ENCODE data around the gene UBA3. TPM values are rescaled to one million over a fixed set of nuclear protein-coding genes. Genes with fewer than 3 reads are reported as not detected.

Gene UBA3
- polyA plus RNA-seq, 3 donors = 77.1 to 88.5 (median 81.7) TPM

GRCh38 chr3:69107841-69108240, 27.7 kb upstream of the UBA3 start:
- Histone ChIP-seq H3K9me3 (replicated peaks in 1 of 2; ENCODE audit: control insufficient read depth in 1 of 2, insufficient read depth in 1 of 2, low read length in 2 of 2) (no peaks in the 10 kb centered on the region), H3K4me1 (ENCODE audit: control insufficient read depth in 1 of 2, insufficient read depth in 2 of 2, low read length in 2 of 2) (peaks cover 20 to 27% of the 10 kb centered on the region in 2 donors), H3K27me3 (ENCODE audit: control insufficient read depth in 2 of 2, insufficient read depth in 2 of 2, low read length in 2 of 2) (no peaks in the 10 kb centered on the region), H3K4me3 (replicated peaks in 1 of 3; ENCODE audit: low read depth in 2 of 3, low read length in 3 of 3) (no peak overlapping the region), H3K9ac (ENCODE audit: insufficient read depth, low read length, poor library complexity, severe bottlenecking) (no peak overlapping the region), H3K36me3 (replicated peaks in 1 of 2; ENCODE audit: control insufficient read depth in 1 of 2, insufficient read depth in 2 of 2, low read length in 2 of 2) (peaks cover 18 to 36% of the 10 kb centered on the region in 2 donors), H4K20me1 (ENCODE audit: insufficient read depth, low read length) (peaks cover 24% of the 10 kb centered on the region), H3K27ac (ENCODE audit: low read depth in 1 of 2, low read length in 2 of 2) (no peak overlapping the region), H2AFZ (ENCODE audit: insufficient read depth, low read depth, low read length, poor library complexity, severe bottlenecking) (no peak overlapping the region), H3K4me2 (replicated peaks; ENCODE audit: extremely low read depth, low read length, poor library complexity, severe bottlenecking) (no peak overlapping the region), H3K79me2 (ENCODE audit: insufficient read depth, low read length) (peaks cover 24% of the 10 kb centered on the region)
- Mint-ChIP-seq H3K9me3 (no peaks in the 10 kb centered on the region), H3K36me3 (peaks cover 22 to 25% of the 10 kb centered on the region in 2 donors), H3K4me1 (peaks cover 31% of the 10 kb centered on the region), H3K27ac (no peak overlapping the region), H3K4me3 (no peak overlapping the region), H3K27me3 (ENCODE audit: low read depth in 3 of 3) (no peaks in the 10 kb centered on the region)
- intact Hi-C loops (cut with micrococcal nuclease) = no loop called here
- TF ChIP-seq CTCF (IDR thresholded peaks at IDR 0.05) = no peak
- no peak for DNase-seq
- 93% methylated on average over 3 of the region's 5 CpGs for WGBS (ENCODE audit: insufficient coverage)

- no peak overlapping the region for H2AFZ ChIP-seq (ENCODE audit: insufficient read depth, low read depth, low read length, poor library complexity, severe bottlenecking)
- no peak overlapping the region for H3K9ac ChIP-seq (ENCODE audit: insufficient read depth, low read length, poor library complexity, severe bottlenecking)
- no peaks in the 10 kb centered on the region for H3K27me3 ChIP-seq (ENCODE audit: control insufficient read depth in 2 of 2, insufficient read depth in 2 of 2, low read length in 2 of 2)
- TF ChIP-seq CTCF (IDR thresholded peaks at IDR 0.05) = no peak
- Mint-ChIP-seq H3K27me3 (ENCODE audit: low read depth in 3 of 3) (no peaks in the 10 kb centered on the region), H3K36me3 (peaks cover 35 to 40% of the 10 kb centered on the region in 2 donors), H3K4me1 (peaks cover 37% of the 10 kb centered on the region), H3K4me3 (peak overlapping the region in 1 of 2 donors; percentile 26), H3K9me3 (peaks cover 0 to 2% (median 0%) of the 10 kb centered on the region in 7 donors), H3K27ac (peak overlapping the region in 6 of 7 donors; percentile 30 to 81 (median 62))
- H4K20me1 ChIP-seq (ENCODE audit: insufficient read depth, low read length) = peaks cover 49% of the 10 kb centered on the region
- H3K79me2 ChIP-seq (ENCODE audit: insufficient read depth, low read length) = peaks cover 49% of the 10 kb centered on the region
- H3K9me3 ChIP-seq (replicated peaks in 1 of 2; ENCODE audit: control insufficient read depth in 1 of 2, insufficient read depth in 1 of 2, low read length in 2 of 2) = no peaks in the 10 kb centered on the region
- peak overlapping the region; percentile 22 for H3K4me2 ChIP-seq (replicated peaks; ENCODE audit: extremely low read depth, low read length, poor library complexity, severe bottlenecking)
- H3K4me1 ChIP-seq (ENCODE audit: control insufficient read depth in 1 of 2, insufficient read depth in 2 of 2, low read length in 2 of 2) = peaks cover 20 to 30% of the 10 kb centered on the region in 2 donors
- WGBS (ENCODE audit: insufficient coverage) = no CpG with 5 or more reads among the region's 3 CpGs
- peaks cover 35 to 60% of the 10 kb centered on the region in 2 donors for H3K36me3 ChIP-seq (replicated peaks in 1 of 2; ENCODE audit: control insufficient read depth in 1 of 2, insufficient read depth in 2 of 2, low read length in 2 of 2)
- peak overlapping the region in 1 of 2 donors; percentile 47 for H3K27ac ChIP-seq (ENCODE audit: low read depth in 1 of 2, low read length in 2 of 2)
- H3K4me3 ChIP-seq (replicated peaks in 1 of 3; ENCODE audit: low read depth in 2 of 3, low read length in 3 of 3) = peak overlapping the region in 1 of 3 experiments; percentile 1
- intact Hi-C loops (cut with micrococcal nuclease) = no loop called here
- DNase-seq = no peak
Observed at GRCh38 chr3:69105320-69105719, 25.2 kb upstream of the UBA3 start.
